Activated T-cell treated with anti-CD3 and anti-CD28 coated beads, Interleukin-2, amount 50 U/mL, for 72 hours (primary cell): Measurements from ENCODE around the gene ST3GAL5. TPM values are rescaled to one million over a fixed set of nuclear protein-coding genes. Genes with fewer than 3 reads are reported as not detected.
"Not testable (repeated sequence)": the region's sequence is repeated elsewhere in the genome, so short reads cannot be mapped to it uniquely, and the experiment has no call there.

Experiments used
- ATAC-seq, 2 donors: fragments of 150-1000 bp; cut with Tn5 transposase; replicated peaks in 1 of 2; 2 replicates each; pipeline ENCODE4 v1.10.0; 2021; ENCODE audit warnings: moderate library complexity in 2 of 2, mild to moderate bottlenecking in 1 of 2
- DNase-seq, 2 donors: peaks; one replicate each; pipeline ENCODE4 v3.0.0; 2021 to 2022; ENCODE audit warnings: mixed read lengths in 1 of 2
- H3K27ac Mint-ChIP-seq: one replicate; pipeline ENCODE4 v1.8.0; 2022; ENCODE audit warnings: mild to moderate bottlenecking, moderate library complexity, mixed read lengths
- H3K27me3 Mint-ChIP-seq: one replicate; pipeline ENCODE4 v1.8.0; 2022; ENCODE audit warnings: low read depth, mixed read lengths
- H3K36me3 Mint-ChIP-seq, 2 donors: one replicate each; pipeline ENCODE4 v1.8.0; 2022; ENCODE audit warnings: mixed read lengths in 2 of 2, mild to moderate bottlenecking in 1 of 2; ENCODE audit not compliant: insufficient read depth in 2 of 2
- H3K4me1 Mint-ChIP-seq: one replicate; pipeline ENCODE4 v1.8.0; 2022; ENCODE audit warnings: low read depth, mixed read lengths
- H3K4me3 Mint-ChIP-seq, 2 donors: one replicate each; pipeline ENCODE4 v1.8.0; 2022; ENCODE audit warnings: mild to moderate bottlenecking in 2 of 2, mixed read lengths in 2 of 2, moderate library complexity in 2 of 2
- H3K9me3 Mint-ChIP-seq, 2 donors: one replicate each; pipeline ENCODE4 v1.8.0; 2022; ENCODE audit warnings: mixed read lengths in 2 of 2
- total RNA-seq, 2 donors: library from RNA; stranded (reverse); gene quantifications; one replicate each; pipeline ENCODE4 v1.2.3, GENCODE V29; 2022

The ST3GAL5 gene
- total RNA-seq, 2 donors from 2014 or later: 10.4 to 11.3 TPM

DNA sequence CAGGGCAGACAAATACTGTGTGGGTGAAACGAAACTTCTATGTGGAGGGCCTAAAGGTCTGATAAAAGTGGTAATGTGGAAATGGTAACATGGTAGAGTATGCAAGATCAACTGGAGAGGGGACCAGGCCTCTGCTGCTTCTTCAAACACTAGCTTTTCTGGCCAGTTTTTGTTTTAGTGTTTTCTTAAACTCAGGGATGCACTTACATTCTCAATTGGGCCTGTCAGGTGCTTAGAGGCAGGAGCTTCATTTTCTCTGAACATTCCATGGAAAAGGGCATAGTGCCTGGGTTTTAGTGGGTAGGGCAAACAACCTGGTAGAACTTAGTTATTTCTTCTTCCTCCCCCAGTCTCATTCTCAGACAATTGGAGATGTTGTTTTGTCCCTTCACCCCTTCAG, 10.5 kb upstream of the ST3GAL5 start:
- peaks cover 4 to 6% of the 10 kb centered on the region in 2 donors for H3K9me3 Mint-ChIP-seq
- H3K27ac Mint-ChIP-seq: no peak overlapping the region
- ATAC-seq (no peak), DNase-seq (no peak)
- H3K4me3 Mint-ChIP-seq: no peak overlapping the region
- H3K4me1 Mint-ChIP-seq: peaks cover 4% of the 10 kb centered on the region
- H3K36me3 Mint-ChIP-seq: peaks cover 3 to 7% of the 10 kb centered on the region in 2 donors
- no peaks in the 10 kb centered on the region for H3K27me3 Mint-ChIP-seq

DNA sequence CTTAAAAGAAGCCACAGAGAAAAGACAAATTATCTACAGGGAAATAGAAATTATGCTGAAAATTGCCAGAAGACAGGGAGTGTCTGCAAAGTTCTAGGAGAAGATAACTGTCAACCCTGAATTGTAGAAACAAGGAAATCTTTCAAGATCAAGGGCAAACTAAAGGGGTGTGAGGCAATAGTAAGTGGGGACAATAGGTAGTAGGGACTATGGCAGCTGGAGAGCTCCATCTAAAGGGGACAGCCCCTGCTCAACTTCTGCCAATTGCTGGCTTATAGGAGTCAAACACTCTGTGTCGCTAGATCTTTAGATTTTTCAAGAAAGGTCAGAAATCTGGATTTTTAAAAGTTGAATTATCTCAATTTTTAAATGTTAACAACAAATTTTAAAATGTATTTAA, 10.1 kb upstream of the ST3GAL5 start:
- Mint-ChIP-seq H3K9me3 (peaks cover 6 to 7% of the 10 kb centered on the region in 2 donors), H3K27ac (peak overlapping the region; percentile 24), H3K4me1 (peaks cover 4% of the 10 kb centered on the region), H3K36me3 (peaks cover 3 to 9% of the 10 kb centered on the region in 2 donors), H3K27me3 (no peaks in the 10 kb centered on the region), H3K4me3 (no peak overlapping the region)
- DNase-seq (no peak), ATAC-seq (no peak)

DNA sequence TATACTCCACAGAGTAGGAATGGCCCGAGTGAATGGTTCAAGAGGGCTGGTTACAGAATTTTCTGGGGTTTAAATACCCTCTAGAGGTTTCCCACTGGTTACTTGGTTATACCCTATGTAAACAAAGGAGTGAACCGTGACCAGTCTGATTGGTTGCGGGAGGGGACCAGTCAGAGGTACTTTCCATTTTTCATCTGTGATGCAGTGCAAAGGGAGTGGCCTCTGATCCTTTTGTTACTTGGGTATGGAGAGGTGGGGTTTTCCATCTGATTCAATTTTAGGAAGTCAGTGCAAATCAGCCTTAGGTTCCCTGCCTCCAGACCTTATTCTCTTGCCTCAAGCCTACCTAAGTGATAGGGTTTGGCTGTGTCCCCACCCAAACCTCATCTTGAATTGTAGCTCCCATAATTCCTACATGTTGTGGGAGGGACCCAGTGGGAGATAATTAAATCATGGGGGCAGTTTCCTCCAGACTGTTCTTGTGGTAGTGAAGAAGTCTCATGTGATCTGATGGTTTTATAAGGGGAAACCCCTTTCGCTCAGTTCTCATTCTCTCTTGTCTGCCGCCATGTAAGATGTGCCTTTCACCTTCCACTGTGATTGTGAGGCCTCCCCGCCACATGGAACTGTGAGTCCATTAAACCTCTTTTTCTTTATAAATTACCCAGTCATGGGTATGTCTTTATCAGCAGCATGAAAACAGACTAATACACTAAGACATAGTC, 5.9 kb upstream of the ST3GAL5 start:
- H3K27ac Mint-ChIP-seq, H3K9me3 Mint-ChIP-seq, H3K27me3 Mint-ChIP-seq, ATAC-seq, DNase-seq, H3K4me3 Mint-ChIP-seq: not testable (repeated sequence)
- peaks cover 3 to 13% of the 10 kb centered on the region in 2 donors for H3K36me3 Mint-ChIP-seq
- H3K4me1 Mint-ChIP-seq: peaks cover 23% of the 10 kb centered on the region

DNA sequence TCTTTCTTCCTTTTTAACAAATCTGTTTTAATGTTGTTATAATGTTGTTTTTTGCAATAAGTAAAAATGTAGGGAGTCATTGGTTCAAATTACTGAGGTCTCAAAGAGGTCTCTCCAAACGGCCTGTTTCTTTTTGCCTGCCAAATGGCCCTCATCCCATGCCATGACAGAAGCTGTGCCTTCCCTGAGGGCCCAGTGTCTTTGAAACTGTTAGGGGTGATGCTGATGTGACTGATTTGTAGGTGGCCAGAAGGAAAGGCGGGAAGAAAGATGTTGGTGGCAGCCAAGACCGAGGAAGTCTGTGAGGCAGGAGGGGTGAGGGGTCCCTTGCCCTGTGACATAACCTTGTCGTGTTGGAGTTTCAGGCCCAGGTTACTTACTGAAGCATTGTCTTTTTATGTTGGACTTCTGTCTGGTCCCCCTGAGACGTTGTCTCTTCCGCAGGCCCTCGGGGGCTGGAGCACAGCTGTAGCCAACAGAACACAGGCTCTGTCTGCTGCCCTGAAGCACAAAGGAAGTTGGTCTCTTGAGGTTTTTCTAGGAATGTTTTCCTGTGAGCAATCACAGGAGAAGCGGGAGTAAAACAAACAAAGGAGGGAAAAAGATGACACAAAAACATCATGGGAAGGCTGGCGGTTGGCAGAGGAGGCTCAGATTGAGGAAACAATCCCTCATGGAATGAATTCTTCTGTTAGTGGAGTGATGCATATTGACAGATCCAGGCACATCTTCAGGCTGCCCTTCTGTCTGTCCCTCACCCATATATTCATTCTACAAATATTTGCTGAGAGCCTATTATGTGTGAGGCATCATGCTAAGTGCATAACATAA, 4.9 kb upstream of the ST3GAL5 start:
- H3K9me3 Mint-ChIP-seq: peaks cover 6 to 7% of the 10 kb centered on the region in 2 donors
- ATAC-seq (no peak), DNase-seq (no peak)
- peaks cover 5% of the 10 kb centered on the region for H3K27me3 Mint-ChIP-seq
- H3K4me1 Mint-ChIP-seq: peaks cover 29% of the 10 kb centered on the region
- H3K27ac Mint-ChIP-seq: no peak overlapping the region
- no peak overlapping the region for H3K4me3 Mint-ChIP-seq
- H3K36me3 Mint-ChIP-seq: peaks cover 3 to 13% of the 10 kb centered on the region in 2 donors

DNA sequence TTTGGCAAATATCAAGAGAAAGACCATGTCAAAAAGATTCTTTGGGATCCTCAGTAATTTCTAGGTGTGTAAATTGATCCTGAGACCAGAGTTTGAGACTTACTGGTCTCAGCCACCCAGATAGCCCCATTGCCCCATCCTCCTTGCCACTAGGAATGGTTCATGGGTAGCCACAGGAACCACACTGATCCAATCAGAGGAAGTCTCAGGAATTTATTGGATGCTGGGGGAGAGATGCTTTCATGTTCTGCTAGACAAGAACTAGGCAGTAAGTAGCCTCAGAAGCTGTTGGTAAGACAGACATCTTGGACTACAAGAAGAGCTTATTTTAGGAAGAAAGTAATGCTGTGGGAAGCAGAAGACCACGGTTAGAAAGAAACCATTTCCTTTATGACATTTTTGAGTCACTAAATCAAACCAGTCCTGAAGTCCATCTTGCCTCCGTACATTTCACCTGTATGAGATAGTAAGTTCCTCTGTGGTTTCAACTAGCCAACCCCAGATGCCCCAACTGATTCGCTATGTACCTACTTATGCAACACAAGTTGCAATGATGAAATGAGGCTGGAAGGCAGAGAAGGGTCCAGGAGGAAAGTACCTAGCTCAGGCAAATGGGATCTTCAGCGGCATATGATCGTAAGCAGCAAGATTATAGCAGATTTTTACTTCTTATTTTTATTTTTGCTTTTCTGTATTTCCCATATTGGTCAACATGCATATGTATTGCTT, 3.6 kb upstream of the ST3GAL5 start:
- ATAC-seq: no peak
- no peak overlapping the region for H3K27ac Mint-ChIP-seq

DNA sequence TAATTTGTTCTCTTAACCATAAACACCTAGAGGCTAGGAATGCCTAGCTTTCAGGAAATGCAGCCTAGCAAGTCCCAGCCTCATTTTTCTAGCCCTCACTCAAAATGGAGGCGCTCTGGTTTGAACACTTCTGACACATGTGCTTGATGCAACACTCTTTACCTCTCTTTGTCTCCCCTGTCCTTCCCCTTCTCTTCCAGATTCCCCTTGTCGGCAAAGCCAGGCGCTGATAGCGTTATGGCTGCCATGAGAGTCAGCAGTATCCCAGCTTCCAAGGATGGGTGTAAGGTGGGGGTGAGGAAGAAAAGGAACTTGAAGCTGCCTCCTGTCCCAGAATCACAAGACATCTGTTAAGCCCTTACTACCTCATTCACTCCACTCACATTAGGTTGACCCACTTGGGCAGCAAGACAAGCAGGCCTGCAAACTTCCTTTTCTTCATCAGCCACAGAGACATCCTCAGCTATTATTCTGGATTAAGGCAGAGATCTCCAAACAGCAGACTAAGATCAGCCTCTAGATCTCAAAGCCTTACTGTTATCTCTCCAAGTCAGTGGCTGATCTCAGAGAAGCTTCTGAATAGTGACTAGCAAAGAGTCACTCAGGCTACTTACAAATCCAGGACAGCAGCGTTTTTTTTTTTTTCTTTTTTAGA, 1.9 kb upstream of the ST3GAL5 start:
- no peak for DNase-seq
- peaks cover 5% of the 10 kb centered on the region for H3K27me3 Mint-ChIP-seq
- H3K4me3 Mint-ChIP-seq: peak overlapping the region; percentile 44 to 47
- peaks cover 5 to 6% of the 10 kb centered on the region in 2 donors for H3K9me3 Mint-ChIP-seq
- peaks cover 3 to 11% of the 10 kb centered on the region in 2 donors for H3K36me3 Mint-ChIP-seq
- peaks cover 50% of the 10 kb centered on the region for H3K4me1 Mint-ChIP-seq
- no peak overlapping the region for H3K27ac Mint-ChIP-seq
- ATAC-seq: no peak

More for the DNA sequence above, 3.6 kb upstream of the ST3GAL5 start:
- Mint-ChIP-seq H3K36me3 (peaks cover 3 to 13% of the 10 kb centered on the region in 2 donors), H3K4me3 (no peak overlapping the region), H3K27me3 (peaks cover 5% of the 10 kb centered on the region), H3K4me1 (peaks cover 34% of the 10 kb centered on the region), H3K9me3 (peaks cover 6 to 7% of the 10 kb centered on the region in 2 donors)
- DNase-seq: no peak

DNA sequence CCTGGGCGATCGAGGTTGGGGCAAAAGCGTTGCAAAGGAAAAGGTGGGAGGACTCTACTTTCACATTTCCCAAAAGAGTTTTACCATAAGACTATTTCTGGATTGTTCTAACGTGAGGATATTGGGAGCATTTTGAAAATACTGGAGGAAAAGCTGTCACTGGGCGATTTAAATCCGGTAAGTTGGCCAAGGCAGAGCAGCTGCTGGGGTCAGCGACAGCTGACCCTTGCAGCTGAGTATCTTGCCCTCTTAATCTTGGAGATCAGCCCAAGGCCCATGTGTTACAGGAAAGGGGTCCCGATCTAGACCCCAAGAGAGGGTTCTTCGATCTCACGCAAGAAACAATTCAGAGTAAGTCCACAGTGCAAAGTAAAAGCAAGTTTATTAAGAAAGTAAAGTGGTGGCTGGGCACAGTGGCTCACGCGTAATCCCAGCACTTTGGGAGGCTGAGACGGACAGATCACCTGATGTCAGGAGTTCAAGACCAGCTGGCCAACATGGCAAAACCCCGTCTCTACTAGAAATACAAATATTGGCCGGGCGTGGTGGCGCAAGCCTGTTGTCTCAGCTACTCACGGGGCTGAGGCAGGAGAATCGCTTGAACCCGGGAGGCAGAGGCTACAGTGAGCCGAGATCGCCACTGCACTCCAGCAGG, 964 bp upstream of the ST3GAL5 start:
- Mint-ChIP-seq H3K9me3 (peaks cover 1 to 3% of the 10 kb centered on the region in 2 donors), H3K27ac (peak overlapping the region; percentile 91), H3K4me3 (peak overlapping the region; percentile 87 to 97), H3K36me3 (peaks cover 0 to 7% of the 10 kb centered on the region in 2 donors), H3K27me3 (peaks cover 5% of the 10 kb centered on the region), H3K4me1 (peaks cover 56% of the 10 kb centered on the region)
- no peak for ATAC-seq
- no peak for DNase-seq

DNA sequence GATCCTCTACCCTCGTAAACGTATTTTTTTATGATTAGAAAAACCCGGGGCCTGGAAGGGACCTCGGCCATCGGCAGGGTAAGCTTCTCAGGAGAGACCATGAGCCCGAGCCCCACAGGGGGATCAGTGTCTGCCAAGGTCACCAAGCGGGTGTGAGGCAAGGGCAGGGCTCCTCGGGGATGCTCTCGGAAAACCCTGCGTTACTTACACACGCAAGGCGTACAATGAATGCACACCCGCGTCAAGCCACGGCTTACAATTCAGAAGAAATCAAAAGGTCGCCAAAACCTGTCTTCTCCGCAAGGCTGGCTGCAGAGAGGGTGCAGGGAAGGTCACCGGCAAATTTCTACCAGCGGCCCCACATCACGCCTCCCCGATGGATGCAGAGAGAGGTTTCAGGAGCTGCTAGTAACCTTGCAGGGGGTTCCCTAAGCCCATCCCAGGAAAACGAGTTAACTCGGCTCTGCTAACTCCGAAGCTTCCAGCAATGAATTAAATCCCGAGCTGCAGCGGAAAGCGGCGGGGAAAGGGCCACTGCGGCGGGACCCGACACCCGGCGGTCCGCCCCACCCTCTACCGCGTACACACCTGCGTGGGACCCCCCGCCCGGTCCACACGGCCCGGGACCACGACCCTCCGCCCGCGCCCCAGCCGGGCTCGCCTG, 638 bp downstream of the ST3GAL5 start:
- Mint-ChIP-seq H3K27me3 (peaks cover 5% of the 10 kb centered on the region), H3K4me3 (peak overlapping the region; percentile 82 to 83), H3K4me1 (peaks cover 60% of the 10 kb centered on the region), H3K36me3 (peaks cover 1 to 2% of the 10 kb centered on the region in 2 donors), H3K27ac (peak overlapping the region; percentile 33), H3K9me3 (no peaks in the 10 kb centered on the region)
- DNase-seq: peak; percentile 35 to 44
- peak; percentile 17 to 21 for ATAC-seq

DNA sequence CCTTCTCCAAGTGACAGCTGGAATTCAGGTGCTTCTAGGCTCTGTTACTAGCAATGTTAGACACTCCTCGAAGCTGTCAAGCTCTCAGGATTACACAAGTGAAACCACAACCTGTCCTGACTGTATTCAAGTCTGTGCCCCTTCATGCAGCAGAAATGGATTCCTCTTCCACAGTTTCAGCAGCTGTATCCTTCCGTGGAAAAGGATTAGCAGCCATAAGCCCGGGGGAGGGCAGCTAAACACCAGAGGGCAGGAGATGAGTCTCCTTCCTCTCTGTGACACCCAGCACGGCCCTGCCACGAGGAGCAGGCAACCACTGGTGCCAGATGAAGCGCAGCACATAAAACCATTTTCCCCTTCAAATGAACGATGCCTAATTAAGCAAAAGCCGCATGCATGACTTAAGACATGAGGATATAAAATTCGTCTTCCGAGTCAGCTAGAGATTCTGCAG, 1.2 kb downstream of the ST3GAL5 start:
- Mint-ChIP-seq H3K4me1 (peaks cover 55% of the 10 kb centered on the region), H3K36me3 (peaks cover 1 to 6% of the 10 kb centered on the region in 2 donors), H3K27ac (peak overlapping the region; percentile 33), H3K4me3 (peak overlapping the region; percentile 82 to 83), H3K9me3 (no peaks in the 10 kb centered on the region), H3K27me3 (peaks cover 5% of the 10 kb centered on the region)
- DNase-seq: peak; percentile 50 to 59
- peak; percentile 35 to 36 for ATAC-seq

DNA sequence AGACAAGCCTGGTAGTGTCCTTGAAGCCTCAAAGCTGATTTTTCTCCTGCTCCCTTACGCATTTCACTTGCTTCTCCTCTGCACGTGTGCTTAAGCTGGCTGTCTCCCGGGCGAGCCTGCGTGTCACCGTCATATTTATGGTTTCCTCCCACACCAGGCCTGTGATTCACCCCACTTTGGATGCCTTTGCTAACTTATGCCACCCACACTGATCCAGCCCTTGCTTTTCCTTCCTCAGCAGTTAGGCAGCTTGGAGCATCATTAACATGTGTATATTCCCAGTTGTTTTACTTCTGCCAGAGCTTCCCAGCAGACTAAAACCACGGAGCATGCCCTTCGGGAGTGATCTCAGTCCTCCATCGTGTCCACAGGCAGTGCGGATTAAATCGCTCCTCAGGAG, 2.2 kb downstream of the ST3GAL5 start:
- peak; percentile 38 to 47 for ATAC-seq
- H3K27ac Mint-ChIP-seq: no peak overlapping the region
- peaks cover 5% of the 10 kb centered on the region for H3K27me3 Mint-ChIP-seq
- H3K36me3 Mint-ChIP-seq: peaks cover 1 to 9% of the 10 kb centered on the region in 2 donors
- DNase-seq: peak; percentile 59 to 70
- H3K4me3 Mint-ChIP-seq: peak overlapping the region; percentile 82 to 83
- H3K4me1 Mint-ChIP-seq: peaks cover 49% of the 10 kb centered on the region
- H3K9me3 Mint-ChIP-seq: no peaks in the 10 kb centered on the region

DNA sequence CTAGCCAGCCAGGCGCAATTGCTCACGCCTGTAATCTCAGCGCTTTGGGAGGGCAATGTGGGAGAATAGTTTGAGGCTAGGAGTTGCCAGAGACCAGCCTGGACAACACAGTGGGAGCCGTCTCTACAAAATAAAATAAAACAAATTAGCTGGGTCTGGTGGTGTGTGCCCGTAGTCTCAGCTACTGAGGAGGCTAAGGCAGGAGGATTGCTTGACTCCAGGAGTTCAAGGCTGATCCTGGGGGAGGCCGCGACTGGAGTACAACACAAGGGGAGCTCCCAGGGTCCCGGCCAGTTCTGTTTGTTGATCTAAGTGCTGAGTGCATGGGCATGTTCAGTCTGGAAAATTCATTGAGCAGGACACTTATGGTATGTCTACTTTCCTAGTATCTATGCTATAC, 2.6 kb downstream of the ST3GAL5 start:
- ATAC-seq: no peak
- Mint-ChIP-seq H3K4me1 (peaks cover 49% of the 10 kb centered on the region), H3K4me3 (peak overlapping the region; percentile 82 to 83), H3K9me3 (peaks cover 3 to 4% of the 10 kb centered on the region in 2 donors), H3K27ac (no peak overlapping the region), H3K27me3 (peaks cover 5% of the 10 kb centered on the region), H3K36me3 (peaks cover 6 to 13% of the 10 kb centered on the region in 2 donors)
- DNase-seq: no peak
